Type B pancreatic cell (in vitro differentiated cells): ENCODE results near the gene SUPT3H. TPM values are rescaled to one million over a fixed set of nuclear protein-coding genes. Genes with fewer than 3 reads are reported as not detected.

Experiments
- DNase-seq: peaks from one replicate; pipeline ENCODE4 v3.0.0; 2021; ENCODE audit warnings: mixed read lengths; ENCODE audit not compliant: unreplicated experiment; ENCODE audit errors: extremely low spot score
- H3K27ac Mint-ChIP-seq: 2 replicates; pipeline ENCODE4 v1.8.0; 2021; ENCODE audit warnings: mild to moderate bottlenecking, mixed read lengths
- H3K27me3 Mint-ChIP-seq: 2 replicates; pipeline ENCODE4 v1.8.0; 2021; ENCODE audit warnings: mixed read lengths
- H3K36me3 Mint-ChIP-seq: 2 replicates; pipeline ENCODE4 v1.8.0; 2021; ENCODE audit warnings: mixed read lengths
- H3K4me1 Mint-ChIP-seq: one replicate; pipeline ENCODE4 v1.8.0; 2021; ENCODE audit warnings: mixed read lengths; ENCODE audit not compliant: unreplicated experiment
- H3K4me3 Mint-ChIP-seq: 2 replicates; pipeline ENCODE4 v1.8.0; 2021; ENCODE audit warnings: mild to moderate bottlenecking, mixed read lengths
- H3K9me3 Mint-ChIP-seq: 2 replicates; pipeline ENCODE4 v1.8.0; 2021; ENCODE audit warnings: mixed read lengths
- CTCF ChIP-seq: fragments of 200-600 bp; sonication (generic); conservative IDR thresholded peaks from 2 replicates; pipeline ENCODE4 v1.5.0; 2021; ENCODE audit warnings: antibody characterized with exemption, mild to moderate bottlenecking
- total RNA-seq: library from RNA; stranded (reverse); gene quantifications from 2 replicates; pipeline ENCODE4 v1.2.1, GENCODE V29; 2021; ENCODE audit warnings: low replicate concordance

Gene SUPT3H
- total RNA-seq, 1 donor from 2014 or later: 18.4 TPM

DNA sequence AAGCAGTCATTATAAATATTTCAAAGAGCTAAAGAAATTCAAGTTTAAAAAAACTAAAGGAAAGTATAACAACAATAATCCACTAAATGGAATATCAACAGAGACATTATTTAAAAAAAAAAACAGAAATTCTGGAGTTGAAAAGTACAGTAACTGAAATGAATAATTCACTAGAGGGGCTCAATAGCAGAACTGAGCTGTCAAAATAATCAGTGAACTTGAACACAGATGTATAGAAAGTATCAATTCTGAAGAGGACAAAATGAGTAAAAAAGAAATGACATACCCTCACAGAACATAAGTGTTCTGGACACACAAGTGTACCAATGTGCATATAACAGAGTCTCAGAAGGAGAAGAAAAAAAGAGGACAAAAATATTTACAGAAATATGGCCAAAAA lies 241.2 kb downstream of the SUPT3H start:
- no peak for DNase-seq
- H3K9me3 Mint-ChIP-seq: peaks cover 8% of the 10 kb centered on the region

GRCh38 chr6:45132658-45133294 lies 245.0 kb downstream of the SUPT3H start:
- no peak for DNase-seq
- TF ChIP-seq CTCF: no peak
- Mint-ChIP-seq H3K4me3 (no peak overlapping the region), H3K27ac (no peak overlapping the region), H3K27me3 (no peaks in the 10 kb centered on the region), H3K4me1 (no peaks in the 10 kb centered on the region), H3K36me3 (no peaks in the 10 kb centered on the region), H3K9me3 (peaks cover 5% of the 10 kb centered on the region)

More for the DNA sequence above, 241.2 kb downstream of the SUPT3H start:
- Mint-ChIP-seq H3K4me1 (no peaks in the 10 kb centered on the region), H3K27me3 (no peaks in the 10 kb centered on the region), H3K27ac (no peak overlapping the region), H3K36me3 (peaks cover 2% of the 10 kb centered on the region), H3K4me3 (no peak overlapping the region)
- TF ChIP-seq CTCF: no peak

- H3K9me3 Mint-ChIP-seq: peaks cover 5% of the 10 kb centered on the region
- DNase-seq: no peak
- no peaks in the 10 kb centered on the region for H3K36me3 Mint-ChIP-seq
- H3K4me3 Mint-ChIP-seq: no peak overlapping the region
- TF ChIP-seq CTCF: no peak
- H3K27me3 Mint-ChIP-seq: no peaks in the 10 kb centered on the region
- H3K4me1 Mint-ChIP-seq: no peaks in the 10 kb centered on the region
- no peak overlapping the region for H3K27ac Mint-ChIP-seq
These were observed 245.7 kb downstream of the SUPT3H start for GRCh38 chr6:45132059-45132458.

- no peak overlapping the region for H3K4me3 Mint-ChIP-seq
- no peaks in the 10 kb centered on the region for H3K4me1 Mint-ChIP-seq
- no peaks in the 10 kb centered on the region for H3K36me3 Mint-ChIP-seq
- DNase-seq: no peak
- no peaks in the 10 kb centered on the region for H3K9me3 Mint-ChIP-seq
- no peaks in the 10 kb centered on the region for H3K27me3 Mint-ChIP-seq
- TF ChIP-seq CTCF: no peak
- no peak overlapping the region for H3K27ac Mint-ChIP-seq
These were observed 248.7 kb downstream of the SUPT3H start for GRCh38 chr6:45129051-45129450.

GRCh38 chr6:45127185-45127584 lies 250.5 kb downstream of the SUPT3H start:
- no peaks in the 10 kb centered on the region for H3K27me3 Mint-ChIP-seq
- no peak overlapping the region for H3K27ac Mint-ChIP-seq
- no peak for DNase-seq
- no peaks in the 10 kb centered on the region for H3K9me3 Mint-ChIP-seq
- H3K4me3 Mint-ChIP-seq: no peak overlapping the region
- no peaks in the 10 kb centered on the region for H3K4me1 Mint-ChIP-seq
- no peak for TF ChIP-seq CTCF
- H3K36me3 Mint-ChIP-seq: no peaks in the 10 kb centered on the region

GRCh38 chr6:45126033-45126432 lies 251.7 kb downstream of the SUPT3H start:
- Mint-ChIP-seq H3K9me3 (no peaks in the 10 kb centered on the region), H3K27me3 (no peaks in the 10 kb centered on the region), H3K4me3 (no peak overlapping the region), H3K36me3 (no peaks in the 10 kb centered on the region), H3K27ac (no peak overlapping the region), H3K4me1 (no peaks in the 10 kb centered on the region)
- DNase-seq: no peak
- TF ChIP-seq CTCF: no peak
